ENCODE results near the gene B3GNT5. TPM values are rescaled to one million over a fixed set of nuclear protein-coding genes. Genes with fewer than 3 reads are reported as not detected.
A peak's percentile ranks its signal among the peaks of the same experiment; 100 is the strongest.
"Not testable (repeated sequence)": the region's sequence is repeated elsewhere in the genome, so short reads cannot be mapped to it uniquely, and the experiment has no call there.

The B3GNT5 gene
- polyA plus RNA-seq, 3 donors, result 22.3 to 27.8 (median 23.8) TPM

DNA sequence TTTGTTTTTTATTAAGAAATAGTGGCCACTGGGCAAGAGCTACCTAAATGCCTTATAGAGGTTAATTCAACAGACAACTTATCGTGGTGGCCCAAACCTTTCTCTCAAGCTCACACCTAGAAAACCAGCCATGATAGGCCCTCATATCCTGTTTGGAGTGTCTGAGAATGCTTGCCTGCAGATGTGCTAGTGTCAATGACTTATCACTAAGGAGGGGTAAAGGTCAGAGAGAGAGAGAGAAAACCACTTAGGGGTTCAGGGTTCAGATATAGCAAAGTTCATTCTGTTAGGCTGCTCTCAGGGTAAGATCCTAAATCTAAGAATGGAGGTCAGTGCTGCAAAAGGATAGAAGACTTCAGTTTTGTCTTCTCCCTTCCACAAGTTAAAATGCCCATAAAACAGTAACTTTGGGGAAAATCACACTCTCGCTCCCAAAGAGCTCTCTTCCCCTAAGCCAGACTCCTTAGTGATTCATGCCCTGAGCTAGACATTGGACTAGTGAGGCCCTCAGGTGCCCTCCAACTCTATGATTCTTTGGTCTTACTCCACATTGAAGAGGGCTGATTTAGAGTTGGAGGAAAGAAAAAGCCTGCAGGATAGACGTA, 30.3 kb upstream of the B3GNT5 start:
- DNase-seq (ENCODE audit: extremely low read depth in 1 of 11, low read depth in 9 of 11, low spot score in 4 of 11), result no peak

DNA sequence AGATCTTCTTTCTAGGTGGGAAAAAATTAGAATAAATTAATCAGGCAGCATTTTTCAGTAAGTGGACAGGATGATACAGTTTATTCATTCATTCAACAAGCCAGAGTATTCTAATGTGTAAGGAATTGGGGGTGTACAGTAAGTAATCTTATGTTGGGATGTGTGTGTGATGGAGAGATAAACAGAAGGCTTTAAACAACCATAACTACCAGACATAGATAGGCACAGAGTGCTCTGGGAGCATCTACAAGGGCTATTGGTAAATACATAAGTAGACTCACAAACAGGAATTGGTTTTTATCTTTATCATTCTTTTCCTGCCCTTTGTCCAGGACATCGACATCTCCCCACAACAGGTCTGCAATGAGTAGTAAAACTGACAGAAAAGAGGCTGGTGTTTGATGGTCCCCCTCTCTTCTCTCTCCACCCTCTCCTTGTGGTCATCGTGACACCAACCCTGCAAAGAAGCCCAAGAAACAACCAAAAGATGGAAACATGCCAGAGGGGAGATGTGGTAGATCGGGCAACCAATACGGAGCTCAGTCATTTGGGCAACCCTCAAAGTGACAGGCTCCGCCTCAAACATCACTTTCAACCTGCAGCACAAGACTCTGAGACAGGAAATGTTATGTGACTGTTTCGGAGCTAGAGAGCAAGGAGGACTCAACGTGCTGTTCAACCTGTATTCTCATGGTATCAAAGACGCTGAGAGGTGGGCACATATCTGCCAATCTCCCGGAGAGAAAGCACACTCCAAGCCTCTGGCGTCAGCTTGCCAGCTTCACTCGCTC, 28.7 kb upstream of the B3GNT5 start:
- DNase-seq (ENCODE audit: extremely low read depth in 1 of 11, low read depth in 9 of 11, low spot score in 4 of 11), result no peak

- no peak for DNase-seq (ENCODE audit: extremely low read depth in 1 of 11, low read depth in 9 of 11, low spot score in 4 of 11)
These were observed 26.6 kb upstream of the B3GNT5 start for GRCh38 chr3:183226333-183226890.

DNA sequence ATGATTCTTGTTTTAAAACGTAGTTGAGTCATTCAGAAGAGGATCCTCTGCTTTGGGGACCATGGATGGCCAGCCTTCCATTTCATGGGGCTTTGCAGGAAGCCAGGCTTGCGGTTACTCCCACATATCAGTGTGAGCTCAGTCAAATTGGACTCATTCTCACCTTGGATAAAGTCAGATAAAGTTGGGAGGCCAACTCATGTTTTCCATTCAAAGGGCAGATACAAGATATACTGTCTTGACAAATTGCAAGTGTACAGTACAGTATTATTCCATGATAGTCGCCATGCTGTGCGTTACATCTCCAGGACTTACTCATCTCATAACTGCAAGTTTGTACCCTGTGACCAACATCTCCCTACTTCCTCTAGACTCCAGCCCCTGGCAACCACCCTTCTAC, 25.5 kb upstream of the B3GNT5 start:
- no peak for DNase-seq (ENCODE audit: extremely low read depth in 1 of 11, low read depth in 9 of 11, low spot score in 4 of 11)

DNA sequence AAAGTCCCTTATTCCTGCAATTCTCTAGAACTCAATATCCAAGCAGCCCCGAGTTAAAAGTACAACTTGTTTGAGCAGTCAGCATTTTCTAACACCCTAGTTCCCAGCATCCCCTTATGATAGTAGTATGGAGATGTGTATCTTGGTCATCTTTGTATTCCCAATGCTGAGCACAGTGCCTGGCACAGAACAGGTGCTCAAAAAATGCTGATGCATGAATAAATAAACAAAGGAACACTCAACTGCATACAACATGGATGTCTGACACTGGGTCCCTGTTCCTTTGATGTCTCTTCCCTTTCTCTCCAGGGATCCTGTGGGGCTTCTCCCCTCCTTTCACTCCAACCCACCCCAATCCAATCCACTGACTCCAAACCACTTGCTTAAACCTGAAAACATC, 23.9 kb upstream of the B3GNT5 start:
- DNase-seq (ENCODE audit: extremely low read depth in 1 of 11, low read depth in 9 of 11, low spot score in 4 of 11), result no peak

GRCh38 chr3:183230251-183230650, 22.8 kb upstream of the B3GNT5 start:
- DNase-seq (ENCODE audit: extremely low read depth in 1 of 11, low read depth in 9 of 11, low spot score in 4 of 11), result not testable (repeated sequence)

DNA sequence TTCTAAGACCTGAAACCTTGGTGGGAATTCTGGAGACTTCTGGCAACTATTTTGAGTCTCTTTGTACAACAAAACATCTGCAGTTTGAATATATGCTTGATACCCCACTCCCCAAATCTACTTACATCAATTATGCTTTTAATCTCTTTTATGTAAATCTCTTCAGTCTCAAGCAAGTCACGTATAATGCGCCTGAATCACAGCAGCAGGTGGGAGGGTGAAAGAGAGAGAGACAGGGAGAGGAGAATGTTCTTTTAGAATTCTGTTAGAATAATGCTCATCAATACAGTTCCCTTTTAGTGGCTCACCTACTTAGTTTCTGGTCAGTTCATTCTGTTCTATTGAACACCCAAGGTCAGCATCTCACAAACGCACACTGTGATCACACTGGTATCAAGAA, 22.2 kb upstream of the B3GNT5 start:
- DNase-seq (ENCODE audit: extremely low read depth in 1 of 11, low read depth in 9 of 11, low spot score in 4 of 11), result no peak

GRCh38 chr3:183233966-183234365, 19.1 kb upstream of the B3GNT5 start:
- DNase-seq (ENCODE audit: extremely low read depth in 1 of 11, low read depth in 9 of 11, low spot score in 4 of 11), result no peak

DNA sequence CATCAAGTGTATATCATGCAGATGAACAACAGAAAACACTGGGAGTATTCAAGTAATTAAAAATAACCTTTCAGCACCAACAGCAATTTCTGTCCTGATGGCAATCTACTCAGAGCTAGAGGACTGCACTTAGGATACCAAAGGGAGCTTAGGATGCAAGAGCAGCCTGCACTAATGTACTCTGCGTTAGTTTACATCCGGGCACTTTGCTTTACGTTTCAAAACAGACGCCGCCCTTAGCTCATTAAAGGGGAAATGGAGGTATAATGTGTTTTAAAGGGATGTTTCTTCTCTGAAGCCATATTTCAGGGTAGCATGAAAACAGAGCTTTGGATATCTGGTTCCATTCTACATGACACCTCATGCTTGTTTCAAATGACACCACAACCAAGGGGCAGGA, 14.0 kb upstream of the B3GNT5 start:
- no peak for DNase-seq (ENCODE audit: extremely low read depth in 1 of 11, low read depth in 9 of 11, low spot score in 4 of 11)

DNA sequence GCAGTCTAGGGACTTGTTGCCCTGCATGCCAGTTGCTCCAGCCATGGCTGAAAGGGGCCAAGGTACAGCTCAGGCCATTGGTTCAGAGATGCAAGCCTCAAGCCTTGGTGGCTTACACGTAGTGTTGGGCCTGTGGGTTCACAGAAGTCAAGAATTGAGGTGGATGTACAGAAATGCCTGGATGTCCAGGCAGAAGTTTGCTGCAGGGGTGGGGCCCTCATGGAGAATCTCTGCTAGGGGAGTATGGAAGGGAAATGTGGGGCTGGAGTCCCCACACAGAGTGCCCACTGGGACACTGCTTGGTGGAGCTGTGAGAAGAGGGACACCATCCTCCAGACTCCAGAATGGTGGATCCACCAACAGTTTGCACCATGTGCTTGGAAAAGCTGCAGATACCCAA, 10.6 kb upstream of the B3GNT5 start:
- DNase-seq (ENCODE audit: extremely low read depth in 1 of 11, low read depth in 9 of 11, low spot score in 4 of 11), result no peak

GRCh38 chr3:183244219-183244618, 8.8 kb upstream of the B3GNT5 start:
- DNase-seq (ENCODE audit: extremely low read depth in 1 of 11, low read depth in 9 of 11, low spot score in 4 of 11), result no peak

- no peak for DNase-seq (ENCODE audit: extremely low read depth in 1 of 11, low read depth in 9 of 11, low spot score in 4 of 11)
These were observed 8.0 kb upstream of the B3GNT5 start for GRCh38 chr3:183244981-183245476.

DNA sequence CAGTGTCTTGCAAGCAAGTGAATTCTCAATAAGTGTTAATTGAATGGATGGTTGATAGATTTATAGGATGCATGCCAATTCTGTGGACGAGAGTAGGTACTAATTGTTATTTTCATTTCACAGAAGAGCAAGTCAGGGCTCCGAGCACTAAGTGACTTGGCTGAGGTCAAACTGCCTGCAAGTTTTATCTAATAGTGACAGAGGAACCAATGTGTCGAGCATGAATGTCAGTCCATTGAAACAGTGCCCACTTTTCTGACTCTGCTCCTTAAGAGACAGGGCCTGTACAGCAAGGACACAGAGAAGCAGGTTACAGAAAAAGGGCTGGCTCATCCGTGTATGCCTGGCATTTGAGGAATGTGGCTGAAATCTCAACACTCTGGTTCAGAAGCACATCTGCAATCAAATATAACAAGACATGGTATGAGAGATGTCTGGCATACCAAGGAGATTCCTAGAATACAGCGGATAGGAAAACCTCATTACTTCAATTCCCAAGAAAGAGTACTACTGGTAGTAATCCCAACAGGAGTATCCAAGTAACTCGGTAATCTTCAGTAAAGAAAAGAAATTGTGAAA, 6.0 kb upstream of the B3GNT5 start:
- no peak for DNase-seq (ENCODE audit: extremely low read depth in 1 of 11, low read depth in 9 of 11, low spot score in 4 of 11)

DNA sequence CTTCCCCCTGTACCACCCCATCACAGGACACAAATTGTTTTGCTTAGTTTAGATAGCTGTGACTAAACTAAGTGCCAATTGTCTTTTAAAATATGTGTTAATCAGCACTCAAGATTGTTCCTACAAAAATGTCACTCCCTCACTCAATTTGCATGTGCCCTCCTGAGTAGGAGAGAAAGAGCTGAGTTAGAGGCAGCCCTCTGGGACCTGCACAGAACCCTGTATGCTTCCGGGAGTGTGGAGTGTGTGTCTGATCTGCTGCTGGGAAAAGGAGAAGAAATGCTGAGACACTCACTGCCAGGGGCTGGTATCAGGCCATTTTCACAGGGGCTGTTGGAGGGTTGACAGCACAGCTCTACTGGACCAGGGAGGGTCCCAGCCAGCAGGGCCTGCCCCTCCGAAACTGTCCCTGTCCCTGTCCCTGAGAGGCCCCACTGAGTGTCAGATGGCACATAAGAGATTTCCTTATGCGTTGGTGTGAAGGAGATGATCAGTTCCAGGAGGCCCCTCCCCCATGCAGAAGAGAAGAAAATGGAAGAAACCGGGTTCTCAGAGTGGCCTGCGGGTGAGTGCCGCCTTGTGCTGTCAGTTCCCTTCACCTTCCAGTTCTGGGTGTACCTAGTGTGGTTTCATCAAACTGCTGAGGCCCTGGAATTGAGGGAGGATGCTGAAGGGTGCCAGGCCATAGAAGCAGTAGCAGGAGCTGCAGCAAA, 3.9 kb upstream of the B3GNT5 start:
- no peak for DNase-seq (ENCODE audit: extremely low read depth in 1 of 11, low read depth in 9 of 11, low spot score in 4 of 11)

- DNase-seq (ENCODE audit: extremely low read depth in 1 of 11, low read depth in 9 of 11, low spot score in 4 of 11), result no peak
These were observed 803 bp upstream of the B3GNT5 start for GRCh38 chr3:183252118-183252782.

DNA sequence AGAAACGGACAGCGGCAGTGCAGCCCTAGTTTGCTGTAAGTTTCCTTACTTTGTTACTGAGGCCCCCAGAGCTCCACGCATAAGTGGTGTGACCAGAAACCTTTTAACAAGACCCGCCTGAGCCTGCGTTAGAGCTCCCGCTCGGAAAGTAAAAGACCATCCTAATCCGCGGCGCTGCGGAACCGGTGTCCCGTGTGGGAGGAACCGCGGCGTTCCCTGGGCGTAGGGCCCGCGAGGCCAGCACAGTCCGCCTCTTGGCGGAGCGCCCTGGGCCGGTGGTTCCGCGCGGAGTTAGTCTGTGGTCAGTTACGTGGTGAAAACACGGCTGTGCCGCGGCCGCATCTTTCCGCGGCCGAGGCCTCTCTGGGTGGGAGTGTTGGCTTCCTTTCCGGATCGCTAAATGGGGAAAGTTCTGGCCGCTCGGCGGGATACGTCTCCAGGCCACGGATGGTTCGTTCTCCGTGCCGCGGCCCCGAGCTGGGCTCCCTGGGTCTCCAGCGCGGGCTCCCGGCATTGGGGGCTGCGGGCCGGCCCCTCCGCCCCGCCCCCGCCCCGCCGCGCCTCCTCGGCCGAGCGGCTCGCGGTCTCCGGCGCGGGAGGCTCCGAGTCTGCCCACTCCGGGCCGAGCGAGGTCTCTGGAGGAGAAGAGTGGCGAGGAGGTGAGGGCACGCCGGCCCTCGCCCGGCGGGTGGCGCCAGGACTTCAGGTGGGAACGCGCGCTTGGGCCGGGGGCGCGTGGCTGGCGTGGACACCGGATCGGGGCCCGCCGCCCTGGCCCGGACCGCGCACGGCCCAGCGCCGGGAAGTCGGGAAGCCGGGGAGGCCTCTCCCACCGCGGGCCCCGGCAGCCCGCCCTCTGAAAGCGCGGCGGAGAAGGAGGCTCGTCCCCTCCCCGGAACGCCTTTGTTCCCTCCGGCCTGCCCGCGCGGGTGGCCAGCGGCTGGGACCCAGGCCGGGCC, 754 bp downstream of the B3GNT5 start:
- peak in 6 of 11 donors; percentile 54 to 64 (median 58) for DNase-seq (ENCODE audit: extremely low read depth in 1 of 11, low read depth in 9 of 11, low spot score in 4 of 11)

GRCh38 chr3:183254487-183255347, 1.7 kb downstream of the B3GNT5 start:
- peak in 1 of 11 donors; percentile 41 for DNase-seq (ENCODE audit: extremely low read depth in 1 of 11, low read depth in 9 of 11, low spot score in 4 of 11)

Measured in renal cortex interstitium (tissue), 11 donors.